Caco-2 (cell line): ENCODE data around the gene C22orf39. TPM values are rescaled to one million over a fixed set of nuclear protein-coding genes. Genes with fewer than 3 reads are reported as not detected.
A peak's percentile ranks its signal among the peaks of the same experiment; 100 is the strongest.

Experiments used
- BruUV-seq: library from RNA; stranded (reverse); fragments of 400-500 nt; replicated peaks from 2 replicates; lab custom pipeline; 2021; lab: Mats Ljungman, UMichigan
- CTCF ChIA-PET: fragments of 300-600 bp; sonication (Branson Sonifier 250); formaldehyde crosslinking; loops from one replicate; lab custom pipeline; 2022; ENCODE audit warnings: antibody characterized with exemption; lab: Charles Lee
- POLR2A ChIA-PET: fragments of 300-600 bp; sonication (Branson Sonifier 250); formaldehyde crosslinking; loops from one replicate; lab custom pipeline; 2022; ENCODE audit warnings: antibody characterized with exemption; lab: Charles Lee
- DNase-seq, 2 experiments: peaks; one replicate each; pipeline versions ENCODE4 v3.0.0 to v3.0.0-alpha.2; 2020 to 2022
- H3K27me3 ChIP-seq: replicated peaks from 2 replicates; pipeline ENCODE4 v1.6.0; 2011; ENCODE audit warnings: low read length; ENCODE audit not compliant: control insufficient read depth, insufficient read depth
- H3K36me3 ChIP-seq: 2 replicates; pipeline ENCODE4 v1.5.1; 2011; ENCODE audit warnings: low read length; ENCODE audit not compliant: control insufficient read depth, insufficient read depth
- H3K4me1 ChIP-seq: fragments of 250-450 bp; sonication (Bioruptor Pico); 2 replicates; pipeline ENCODE4 v1.5.1; 2020; ENCODE audit warnings: mild to moderate bottlenecking
- H3K4me3 ChIP-seq: 2 replicates; pipeline ENCODE4 v1.5.1; 2011; ENCODE audit warnings: low read depth, mild to moderate bottlenecking, control low read depth, low read length
- H3K9me3 ChIP-seq: fragments of 250-450 bp; sonication (Bioruptor Pico); 2 replicates; pipeline ENCODE4 v1.5.1; 2020; ENCODE audit warnings: mild to moderate bottlenecking, moderate library complexity
- H3K27ac Mint-ChIP-seq: one replicate; pipeline ENCODE4 v1.8.0; 2022; ENCODE audit warnings: mixed read lengths; ENCODE audit not compliant: unreplicated experiment
- H3K27me3 Mint-ChIP-seq: one replicate; pipeline ENCODE4 v1.8.0; 2022; ENCODE audit warnings: mixed read lengths; ENCODE audit not compliant: insufficient read depth, unreplicated experiment
- H3K36me3 Mint-ChIP-seq: one replicate; pipeline ENCODE4 v1.8.0; 2022; ENCODE audit warnings: mild to moderate bottlenecking, mixed read lengths; ENCODE audit not compliant: insufficient read depth, unreplicated experiment
- H3K4me1 Mint-ChIP-seq: one replicate; pipeline ENCODE4 v1.8.0; 2022; ENCODE audit warnings: low read depth, mixed read lengths; ENCODE audit not compliant: unreplicated experiment
- H3K4me3 Mint-ChIP-seq: one replicate; pipeline ENCODE4 v1.8.0; 2022; ENCODE audit warnings: mild to moderate bottlenecking, moderate library complexity, mixed read lengths; ENCODE audit not compliant: unreplicated experiment
- H3K9me3 Mint-ChIP-seq: one replicate; pipeline ENCODE4 v1.8.0; 2022; ENCODE audit warnings: mixed read lengths; ENCODE audit not compliant: unreplicated experiment
- CTCF ChIP-seq, 2 experiments: fragments of 200-600 bp in 1 of 2; IDR thresholded peaks; 1 replicate in 1 of 2; 2 replicates in 1 of 2; pipeline versions ENCODE4 v1.5.1 to v1.8.0; 2011 to 2022; ENCODE audit warnings: antibody characterized with exemption in 1 of 2, control low read depth in 1 of 2, inconsistent platforms in 1 of 2, low read depth in 1 of 2, low read length in 1 of 2, mild to moderate bottlenecking in 1 of 2, moderate library complexity in 1 of 2; ENCODE audit not compliant: insufficient read depth in 1 of 2, severe bottlenecking in 1 of 2, unreplicated experiment in 1 of 2
- intact Hi-C: fragments of 100-400 bp; cut with micrococcal nuclease; formaldehyde crosslinking; loops from one replicate; pipeline ENCODE4 v1.10.0; 2022; ENCODE audit not compliant: unreplicated experiment
- total RNA-seq: library from RNA; stranded (reverse); gene quantifications from 2 replicates; pipeline ENCODE4 v1.2.3, GENCODE V29; 2022

The C22orf39 gene
- total RNA-seq, 1 experiment from 2014 or later, result 36.1 TPM

DNA sequence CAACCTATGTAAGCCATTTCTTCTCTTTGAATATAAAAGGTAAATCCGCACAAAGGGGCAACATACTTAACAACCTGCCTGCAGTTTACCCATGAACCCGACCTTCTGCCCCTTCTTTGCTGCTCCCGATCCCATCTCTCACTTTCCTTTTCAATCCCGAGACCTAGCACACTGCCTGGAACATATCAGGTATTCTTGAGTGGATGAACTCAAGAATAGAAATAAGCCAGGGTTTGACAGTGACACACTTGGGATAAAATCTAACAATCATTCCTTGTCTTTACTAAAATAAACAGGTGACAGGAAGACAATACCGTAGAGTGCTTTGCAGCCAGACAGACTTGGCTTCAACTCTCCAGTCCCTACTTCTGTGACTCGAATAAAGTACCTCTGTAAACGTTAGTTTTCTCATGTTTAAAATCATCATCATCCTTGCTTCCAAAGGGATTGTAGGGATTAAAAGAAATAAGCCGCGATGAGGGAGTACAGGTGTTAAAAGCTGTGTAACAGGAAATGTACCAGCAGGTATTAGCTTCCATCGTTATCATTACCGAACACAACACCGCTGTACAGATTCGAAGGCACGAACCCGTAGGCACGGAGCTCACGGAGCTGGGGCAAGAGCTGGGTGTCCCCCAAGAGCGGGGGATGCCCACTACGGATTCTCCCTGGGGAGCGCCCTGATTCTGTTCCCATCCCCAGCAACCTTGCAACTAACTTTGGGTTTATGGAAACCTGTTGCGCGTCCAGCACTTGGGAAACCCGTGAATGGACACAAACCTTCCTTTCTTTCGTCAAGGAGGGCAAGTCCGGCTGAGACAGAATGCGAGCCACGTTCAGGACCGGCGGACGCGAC, 30.8 kb upstream of the C22orf39 start:
- no peaks in the 10 kb centered on the region for H3K9me3 Mint-ChIP-seq
- CTCF ChIA-PET, result interaction anchor here (1.5 to 2.3 kb wide), 2 partner anchors 151 to 178 kb away, joined by 5 to 11 read pairs; no protein-coding TSS in a partner anchor
- intact Hi-C loops, result loop anchor here (2.0 to 10.0 kb wide), 3 partner anchors 45 to 301 kb away; partner anchors contain the start of genes MRPL40 and SLC25A1
- Histone ChIP-seq H3K4me3 (peak overlapping the region; percentile 84), H3K36me3 (no peaks in the 10 kb centered on the region; the same call in 1 of the 2 replicates), H3K4me1 (peaks cover 6% of the 10 kb centered on the region; the same call in 1 of the 2 replicates), H3K9me3 (no peaks in the 10 kb centered on the region), H3K27me3 (no peaks in the 10 kb centered on the region)
- H3K4me3 Mint-ChIP-seq, result peak overlapping the region; percentile 95
- no peaks in the 10 kb centered on the region for H3K27me3 Mint-ChIP-seq
- BruUV-seq, result no TSS peak
- TF ChIP-seq CTCF (IDR thresholded peaks at IDR 0.05; ENCODE audit: insufficient read depth in 1 of 2, low read depth in 1 of 2, low read length in 1 of 2, severe bottlenecking in 1 of 2, unreplicated experiment in 1 of 2), result no peak
- H3K4me1 Mint-ChIP-seq, result peaks cover 23% of the 10 kb centered on the region
- H3K27ac Mint-ChIP-seq, result peak overlapping the region; percentile 100
- H3K36me3 Mint-ChIP-seq, result peaks cover 48% of the 10 kb centered on the region
- POLR2A ChIA-PET, result no interaction called here
- no peak for DNase-seq

DNA sequence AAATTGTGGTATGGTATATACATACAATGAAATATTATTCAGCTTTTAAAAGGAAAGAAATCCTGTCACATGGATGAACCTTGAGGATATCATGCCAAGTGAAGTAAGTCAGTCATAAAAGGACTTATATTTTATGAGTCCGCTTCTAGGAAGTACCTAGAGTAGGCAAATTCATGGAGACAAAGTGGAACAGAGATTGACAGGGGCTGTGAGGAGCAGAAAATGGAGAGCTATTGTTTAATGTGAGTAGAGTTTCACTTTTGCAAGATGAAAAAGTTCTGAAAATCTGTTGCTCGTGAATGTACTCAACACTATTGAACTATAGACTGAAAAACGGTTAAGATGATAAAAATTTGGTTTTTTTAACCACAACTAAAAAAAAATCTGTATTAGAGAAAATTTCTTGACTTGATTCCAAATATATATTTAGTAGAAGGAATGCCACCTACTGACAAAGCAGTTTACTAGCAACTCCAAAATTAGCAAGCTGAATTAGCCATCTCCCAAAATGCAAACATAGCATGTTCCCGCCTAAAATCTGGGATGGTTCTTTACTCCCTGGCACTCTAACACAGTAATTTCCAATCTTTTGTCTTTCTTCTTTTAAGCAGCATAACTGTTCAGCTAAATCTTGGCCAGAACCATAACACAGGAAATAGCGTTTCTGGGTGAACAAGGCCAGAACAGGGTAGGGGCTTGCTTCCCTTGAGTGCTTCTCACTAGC, 30.0 kb upstream of the C22orf39 start:
- no peaks in the 10 kb centered on the region for H3K9me3 ChIP-seq
- peaks cover 45% of the 10 kb centered on the region for H3K36me3 Mint-ChIP-seq
- peaks cover 6% of the 10 kb centered on the region; the same call in 1 of the 2 replicates for H3K4me1 ChIP-seq
- DNase-seq, result no peak
- H3K36me3 ChIP-seq, result no peaks in the 10 kb centered on the region; the same call in 1 of the 2 replicates
- H3K9me3 Mint-ChIP-seq, result no peaks in the 10 kb centered on the region
- H3K4me3 ChIP-seq, result peak overlapping the region; percentile 84
- TF ChIP-seq CTCF (IDR thresholded peaks at IDR 0.05; ENCODE audit: insufficient read depth in 1 of 2, low read depth in 1 of 2, low read length in 1 of 2, severe bottlenecking in 1 of 2, unreplicated experiment in 1 of 2), result no peak
- H3K27me3 Mint-ChIP-seq, result no peaks in the 10 kb centered on the region
- no peaks in the 10 kb centered on the region for H3K27me3 ChIP-seq
- ChIA-PET POLR2A (no interaction called here), CTCF (interaction anchor here (1.5 to 2.3 kb wide), 2 partner anchors 152 to 178 kb away, joined by 5 to 11 read pairs; no protein-coding TSS in a partner anchor)
- peaks cover 23% of the 10 kb centered on the region for H3K4me1 Mint-ChIP-seq
- intact Hi-C loops, result loop anchor here (2.0 to 10.0 kb wide), 3 partner anchors 45 to 300 kb away; partner anchors contain the start of genes MRPL40 and SLC25A1
- peak overlapping the region; percentile 95 for H3K4me3 Mint-ChIP-seq
- TSS peak; percentile 34 for BruUV-seq
- H3K27ac Mint-ChIP-seq, result peak overlapping the region; percentile 100

GRCh38 chr22:19476023-19476422, 28.5 kb upstream of the C22orf39 start:
- intact Hi-C loops, result loop anchor here (5.0 to 10.0 kb wide), 2 partner anchors 159 to 299 kb away; partner anchors contain the start of gene SLC25A1
- Histone ChIP-seq H3K9me3 (no peaks in the 10 kb centered on the region), H3K4me3 (no peak overlapping the region), H3K4me1 (peaks cover 5% of the 10 kb centered on the region; the same call in 1 of the 2 replicates), H3K36me3 (no peaks in the 10 kb centered on the region; the same call in none of the 2 replicates), H3K27me3 (no peaks in the 10 kb centered on the region)
- POLR2A ChIA-PET, result no interaction called here
- no peak for TF ChIP-seq CTCF (IDR thresholded peaks at IDR 0.05; ENCODE audit: insufficient read depth in 1 of 2, low read depth in 1 of 2, low read length in 1 of 2, severe bottlenecking in 1 of 2, unreplicated experiment in 1 of 2)
- Mint-ChIP-seq H3K36me3 (peaks cover 54% of the 10 kb centered on the region), H3K27ac (no peak overlapping the region), H3K27me3 (no peaks in the 10 kb centered on the region), H3K4me3 (no peak overlapping the region), H3K9me3 (no peaks in the 10 kb centered on the region), H3K4me1 (peaks cover 23% of the 10 kb centered on the region)
- no TSS peak for BruUV-seq
- CTCF ChIA-PET, result no interaction called here
- no peak for DNase-seq
